Immature natural killer cell (primary cell): ENCODE data around the gene TRAF1. TPM values are rescaled to one million over a fixed set of nuclear protein-coding genes. Genes with fewer than 3 reads are reported as not detected.
A peak's percentile ranks its signal among the peaks of the same experiment; 100 is the strongest.

Experiments
- DNase-seq, 3 donors: peaks; one replicate each; pipeline ENCODE4 v3.0.0; 2022; ENCODE audit warnings: mixed read lengths in 1 of 3
- H3K27ac Mint-ChIP-seq, 6 donors: one replicate each; pipeline ENCODE4 v1.8.0; 2020; ENCODE audit warnings: mixed read lengths in 6 of 6, mild to moderate bottlenecking in 5 of 6, inconsistent platforms in 4 of 6, moderate library complexity in 3 of 6
- H3K27me3 Mint-ChIP-seq, 3 donors: one replicate each; pipeline ENCODE4 v1.8.0; 2020 to 2021; ENCODE audit warnings: low read depth in 3 of 3, mild to moderate bottlenecking in 3 of 3, mixed read lengths in 3 of 3, moderate library complexity in 3 of 3, inconsistent platforms in 1 of 3
- H3K36me3 Mint-ChIP-seq, 3 donors: one replicate each; pipeline ENCODE4 v1.8.0; 2020; ENCODE audit warnings: mixed read lengths in 3 of 3, inconsistent platforms in 2 of 3, mild to moderate bottlenecking in 2 of 3
- H3K4me1 Mint-ChIP-seq, 2 donors: one replicate each; pipeline ENCODE4 v1.8.0; 2020; ENCODE audit warnings: inconsistent platforms in 2 of 2, mild to moderate bottlenecking in 2 of 2, mixed read lengths in 2 of 2, moderate library complexity in 1 of 2
- H3K4me3 Mint-ChIP-seq, 5 donors: one replicate each; pipeline ENCODE4 v1.8.0; 2020; ENCODE audit warnings: mild to moderate bottlenecking in 5 of 5, mixed read lengths in 5 of 5, inconsistent platforms in 3 of 5, moderate library complexity in 3 of 5
- H3K9me3 Mint-ChIP-seq, 6 donors: one replicate each; pipeline ENCODE4 v1.8.0; 2020; ENCODE audit warnings: mild to moderate bottlenecking in 6 of 6, mixed read lengths in 6 of 6, inconsistent platforms in 4 of 6, moderate library complexity in 3 of 6
- polyA plus RNA-seq, 3 donors: library from polyadenylated mRNA; unstranded; fragments of 300-500 nt; fragmentation: Illumina TruSeq; gene quantifications; one replicate each; pipeline ENCODE4 v1.2.3, GENCODE V29; 2021

The TRAF1 gene
- polyA plus RNA-seq, 3 donors from 2014 or later: 0.67 to 3.4 (median 1.5) TPM

DNA sequence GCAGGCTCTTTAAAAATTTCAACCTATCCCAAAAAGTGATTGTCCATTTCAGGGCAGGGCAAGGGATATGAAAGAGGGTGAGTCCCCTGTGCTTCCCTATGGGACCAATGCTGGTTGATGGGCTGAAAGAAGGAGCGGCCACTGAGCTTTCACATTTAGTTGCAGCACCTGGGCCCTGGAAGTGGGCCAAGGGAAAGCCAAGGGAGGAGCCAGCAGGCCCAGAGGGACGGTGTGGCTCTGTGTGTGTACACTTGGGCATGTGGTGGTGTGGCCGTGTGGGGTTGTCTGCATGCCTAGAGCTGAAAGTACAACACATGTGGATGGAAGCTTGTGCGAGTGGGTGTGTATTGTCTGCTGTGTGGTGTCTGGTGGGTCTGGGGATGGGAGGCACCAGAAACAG lies 69.9 kb downstream of the TRAF1 start:
- Mint-ChIP-seq H3K9me3 (no peaks in the 10 kb centered on the region), H3K4me1 (peaks cover 0 to 2% of the 10 kb centered on the region in 2 donors), H3K27me3 (peaks cover 0 to 2% (median 0%) of the 10 kb centered on the region in 3 donors), H3K36me3 (peaks cover 7 to 27% (median 10%) of the 10 kb centered on the region in 3 donors), H3K27ac (peak overlapping the region in 2 of 6 donors; percentile 55 to 62), H3K4me3 (no peak overlapping the region)
- no peak for DNase-seq

- peak overlapping the region in 1 of 6 donors; percentile 22 for H3K27ac Mint-ChIP-seq
- peaks cover 0 to 2% (median 0%) of the 10 kb centered on the region in 3 donors for H3K27me3 Mint-ChIP-seq
- no peak overlapping the region for H3K4me3 Mint-ChIP-seq
- H3K9me3 Mint-ChIP-seq: no peaks in the 10 kb centered on the region
- DNase-seq: no peak
- peaks cover 7 to 23% (median 10%) of the 10 kb centered on the region in 3 donors for H3K36me3 Mint-ChIP-seq
- peaks cover 0 to 2% of the 10 kb centered on the region in 2 donors for H3K4me1 Mint-ChIP-seq
Observed at GRCh38 chr9:120855827-120856670, 70.5 kb downstream of the TRAF1 start.

DNA sequence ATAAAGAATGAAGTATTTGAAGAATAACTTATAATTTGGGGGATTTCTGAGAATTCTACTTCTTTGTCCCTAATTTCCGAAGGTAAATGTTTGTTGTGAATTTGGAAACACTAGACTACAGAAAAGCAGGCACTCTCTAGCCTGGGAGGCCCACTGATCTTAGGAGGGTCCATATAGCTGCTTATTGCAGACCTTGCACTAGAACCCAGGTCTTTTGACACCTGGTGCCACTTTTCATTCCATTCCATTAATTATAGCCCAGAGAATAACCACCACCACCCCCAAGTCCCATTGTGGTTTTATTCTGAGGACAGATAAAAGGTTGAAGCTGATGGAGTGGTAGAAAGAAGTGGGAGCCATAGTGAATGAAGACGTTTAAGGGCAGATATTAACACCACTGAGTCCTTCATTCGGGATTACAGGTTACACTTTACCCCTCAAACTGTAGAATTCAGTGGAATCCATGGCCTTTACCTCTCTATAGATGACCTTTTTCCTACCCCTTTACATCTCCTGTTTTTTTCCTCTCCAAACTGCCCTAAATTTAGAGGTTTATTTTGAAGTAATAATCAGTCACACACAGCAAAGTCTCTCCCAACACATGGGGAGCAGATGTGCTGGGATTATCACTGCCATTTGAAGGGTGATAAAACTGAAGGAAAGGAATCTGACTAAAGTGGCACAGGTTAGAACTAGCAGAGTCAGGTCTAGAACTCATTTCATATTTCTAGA lies 71.8 kb downstream of the TRAF1 start:
- H3K9me3 Mint-ChIP-seq: no peaks in the 10 kb centered on the region
- DNase-seq: no peak
- H3K36me3 Mint-ChIP-seq: peaks cover 3 to 24% (median 7%) of the 10 kb centered on the region in 3 donors

DNA sequence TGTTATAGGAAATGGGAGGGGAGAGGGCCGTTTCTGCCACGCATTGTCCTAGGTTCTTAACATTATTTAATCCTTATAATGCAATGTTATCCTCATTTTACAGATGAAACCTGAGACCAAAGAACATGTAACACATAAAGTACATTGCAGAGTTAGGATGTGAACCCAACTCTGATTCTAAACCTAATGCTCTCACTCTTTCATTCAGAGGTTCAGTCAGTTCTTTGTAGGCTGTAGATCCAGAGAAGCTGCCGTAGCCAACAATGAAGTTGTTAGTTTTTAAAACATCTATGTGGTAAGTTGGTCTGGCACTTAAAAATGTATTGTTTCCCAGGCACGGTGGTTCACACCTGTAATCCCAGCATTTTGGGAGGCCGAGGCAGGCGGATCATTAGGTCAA lies 73.4 kb downstream of the TRAF1 start:
- H3K4me3 Mint-ChIP-seq: no peak overlapping the region
- no peak for DNase-seq
- no peak overlapping the region for H3K27ac Mint-ChIP-seq
- H3K36me3 Mint-ChIP-seq: peaks cover 0 to 23% (median 2%) of the 10 kb centered on the region in 3 donors
- H3K4me1 Mint-ChIP-seq: peaks cover 0 to 12% of the 10 kb centered on the region in 2 donors
- no peaks in the 10 kb centered on the region for H3K9me3 Mint-ChIP-seq
- no peaks in the 10 kb centered on the region for H3K27me3 Mint-ChIP-seq

More for the DNA sequence above, 71.8 kb downstream of the TRAF1 start:
- Mint-ChIP-seq H3K27ac (peak overlapping the region in 2 of 6 donors; percentile 3 to 12), H3K4me3 (no peak overlapping the region), H3K27me3 (peaks cover 0 to 2% (median 0%) of the 10 kb centered on the region in 3 donors), H3K4me1 (peaks cover 2 to 7% of the 10 kb centered on the region in 2 donors)

Other genes starting within 250 kb of the TRAF1 start
- gene MEGF9, start 212.3 kb downstream of the TRAF1 start, polyA plus RNA-seq: 10 to 100 TPM; 10.0 to 13.3 (median 11.2) TPM
- gene FBXW2, start 133.4 kb downstream of the TRAF1 start, polyA plus RNA-seq: 10 to 100 TPM; 34.0 to 60.4 (median 51.0) TPM
- gene PSMD5, start 83.9 kb downstream of the TRAF1 start, polyA plus RNA-seq: 10 to 100 TPM; 10.1 to 23.1 (median 13.3) TPM
- 10 to 100 TPM; 12.1 to 12.9 (median 12.8) TPM for gene PHF19, start 49.6 kb downstream of the TRAF1 start, polyA plus RNA-seq
- gene C5, start 123.5 kb upstream of the TRAF1 start, polyA plus RNA-seq: under 1 TPM in 2 of 3 donors, not detected in 1; 0.25 to 0.49 TPM
- 10 to 100 TPM in 1 of 3 donors, 1 to 10 TPM in 1, under 1 TPM in 1; 0.17 to 17.6 (median 7.6) TPM for gene CNTRL, start 148.2 kb upstream of the TRAF1 start, polyA plus RNA-seq